HG02870 (cell line): Measurements from ENCODE around the gene FAM168A.

Experiments
- ATAC-seq: cut with Tn5 transposase; IDR thresholded peaks from one replicate; pipeline ENCODE4 v1.9.1; 2021; ENCODE audit warnings: mild to moderate bottlenecking, moderate library complexity; ENCODE audit not compliant: unreplicated experiment

Gene FAM168A

GRCh38 chr11:73597956-73598718, at the start of gene FAM168A:
TSS of gene FAM168A (minus strand) at chr11:73598112. CDS start at chr11:73468474, 129,638 bp downstream.
- peak; percentile 87 for ATAC-seq

DNA sequence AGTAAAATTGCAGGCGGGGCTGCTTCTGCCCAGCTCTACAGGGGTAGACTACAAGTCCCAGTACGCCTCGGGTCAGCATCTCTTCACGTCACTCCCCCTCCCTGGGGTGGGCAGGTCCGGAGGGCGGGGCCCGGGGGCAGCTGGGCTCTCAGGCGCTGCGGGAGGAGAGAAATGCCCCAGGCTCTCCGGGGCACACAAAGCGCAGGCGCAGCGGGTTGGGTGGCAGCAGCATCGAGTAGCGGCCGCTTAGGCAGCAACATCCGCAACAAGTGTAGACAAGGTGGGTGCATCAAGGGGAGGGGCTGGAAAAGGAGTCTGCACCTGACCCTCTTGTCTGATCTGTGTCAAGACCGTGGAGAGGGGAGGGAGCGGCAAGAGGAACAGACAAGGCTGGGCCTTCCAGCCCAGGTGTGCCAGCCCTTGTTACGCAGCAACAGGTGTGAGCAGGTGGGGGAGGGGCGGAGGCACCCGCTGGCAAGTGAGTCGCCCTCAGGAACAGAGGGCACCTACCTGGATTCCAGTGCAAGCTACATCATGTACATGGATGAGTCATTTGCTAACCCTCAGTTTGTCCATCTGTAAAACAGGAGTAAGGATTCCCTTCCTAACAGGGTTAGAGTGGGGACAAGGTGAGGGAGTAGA, 49.7 kb upstream of the FAM168A start:
- peak; percentile 78 for ATAC-seq

GRCh38 chr11:73645972-73646631, 48.2 kb upstream of the FAM168A start, which contains the start of gene PLEKHB1:
TSS of gene PLEKHB1 (plus strand) at chr11:73646581. CDS start at chr11:73646609, 28 bp downstream.
- no peak for ATAC-seq

DNA sequence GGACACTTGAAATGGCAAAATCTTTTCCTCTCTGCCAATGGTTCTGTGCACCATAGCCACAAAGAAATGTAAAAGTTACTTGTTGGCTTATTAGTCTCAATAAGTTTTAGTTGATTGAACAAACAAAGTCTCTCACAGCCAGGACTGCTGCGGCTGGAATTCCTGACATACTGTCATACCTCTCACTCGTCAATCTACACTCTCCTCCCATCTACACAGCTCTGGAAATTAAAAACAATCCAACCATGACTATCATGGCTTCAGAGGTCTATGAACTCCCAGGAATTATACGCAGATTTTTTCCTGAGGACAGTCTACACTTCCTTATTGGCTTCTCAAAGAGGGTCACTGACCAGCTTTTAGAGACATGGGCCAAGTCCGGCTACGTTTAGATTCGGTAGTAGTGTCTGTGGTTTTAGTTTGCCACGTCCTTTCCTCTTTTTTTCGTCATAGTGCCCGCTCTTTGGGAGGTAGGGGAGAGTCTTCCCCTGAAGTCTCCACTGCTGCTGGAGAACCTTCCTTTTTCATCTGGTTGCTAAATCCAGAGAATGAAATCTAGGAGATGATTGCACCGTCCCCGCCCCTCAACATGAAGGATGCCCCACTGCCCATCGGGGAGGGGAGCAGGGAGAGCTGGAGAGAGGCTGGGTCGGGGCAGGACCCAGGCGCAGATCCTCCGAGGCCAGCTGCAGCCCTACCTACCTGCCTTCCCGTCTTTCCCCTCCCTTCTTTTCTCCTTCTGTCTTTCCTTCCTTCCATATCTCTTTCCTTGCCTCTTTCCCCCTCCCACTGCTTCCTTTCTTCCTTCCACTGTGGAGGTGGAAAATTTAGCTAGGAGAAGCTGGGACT, 47.4 kb upstream of the FAM168A start:
- ATAC-seq: no peak

GRCh38 chr11:73641668-73642067, 43.8 kb upstream of the FAM168A start:
- ATAC-seq: no peak

DNA sequence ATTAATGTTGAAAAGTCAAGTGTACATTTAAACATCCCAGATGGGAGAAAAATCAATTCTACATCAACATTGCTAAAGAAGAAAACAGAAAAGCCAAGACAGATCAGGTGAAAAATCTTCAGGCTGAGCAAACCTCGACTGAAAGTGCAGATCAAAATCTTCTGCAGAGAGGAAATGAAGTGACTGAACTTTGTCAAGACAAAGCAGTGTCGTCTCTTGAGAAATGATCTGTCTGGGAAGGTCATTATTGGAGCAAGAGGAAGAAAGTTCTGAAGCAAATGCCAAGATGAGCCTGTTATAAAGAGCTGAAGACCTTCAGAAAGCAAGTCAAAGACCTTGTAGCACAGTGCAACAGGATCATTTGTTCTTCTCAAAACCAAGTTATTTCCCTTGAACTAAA, 42.7 kb upstream of the FAM168A start:
- ATAC-seq: no peak

GRCh38 chr11:73637012-73637411, 39.1 kb upstream of the FAM168A start:
- ATAC-seq: no peak

- ATAC-seq: no peak
Measured at GRCh38 chr11:73636249-73636648, 38.3 kb upstream of the FAM168A start.

DNA sequence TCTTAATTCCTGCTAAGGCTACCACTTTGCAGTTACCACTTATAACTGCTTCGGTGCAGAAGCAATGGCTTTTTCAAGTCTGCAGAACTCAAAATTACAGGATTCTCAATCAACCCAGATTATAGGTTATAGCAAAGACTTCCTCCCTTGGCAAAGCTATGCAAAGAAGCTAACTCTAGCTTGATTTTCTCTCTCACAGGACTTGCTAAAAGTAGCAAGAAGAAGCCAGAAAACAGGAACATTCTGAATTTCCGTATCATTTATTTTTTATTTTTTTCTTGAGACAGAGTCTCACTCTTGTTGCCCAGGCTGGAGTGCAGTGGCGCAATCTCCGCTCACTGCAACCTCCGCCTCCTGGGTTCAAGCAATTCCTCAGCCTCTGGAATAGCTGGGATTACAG, 37.8 kb upstream of the FAM168A start:
- no peak for ATAC-seq

- no peak for ATAC-seq
Measured at GRCh38 chr11:73633999-73634398, 36.1 kb upstream of the FAM168A start.

DNA sequence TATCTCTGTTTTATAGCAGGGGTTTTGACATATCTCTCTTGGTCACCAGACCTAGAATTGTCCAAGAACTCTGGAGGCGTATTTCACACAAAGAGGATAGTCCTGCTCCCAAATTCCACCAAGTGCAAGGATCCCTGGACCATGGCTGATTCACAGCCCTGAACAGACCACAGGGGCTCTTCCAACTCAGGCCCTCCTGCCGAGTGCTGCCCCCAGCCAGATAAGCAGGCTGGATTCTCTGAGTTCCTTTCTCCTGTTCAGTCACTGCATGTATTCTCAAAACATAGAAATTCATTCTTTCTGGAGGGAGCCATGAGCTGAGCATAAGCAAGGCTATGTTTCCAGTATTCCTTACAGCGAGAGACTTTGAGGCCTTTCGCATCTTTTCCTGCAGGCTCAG, 35.1 kb upstream of the FAM168A start:
- ATAC-seq: no peak

- ATAC-seq: no peak
Measured at GRCh38 chr11:73629907-73630306, 32.0 kb upstream of the FAM168A start.

DNA sequence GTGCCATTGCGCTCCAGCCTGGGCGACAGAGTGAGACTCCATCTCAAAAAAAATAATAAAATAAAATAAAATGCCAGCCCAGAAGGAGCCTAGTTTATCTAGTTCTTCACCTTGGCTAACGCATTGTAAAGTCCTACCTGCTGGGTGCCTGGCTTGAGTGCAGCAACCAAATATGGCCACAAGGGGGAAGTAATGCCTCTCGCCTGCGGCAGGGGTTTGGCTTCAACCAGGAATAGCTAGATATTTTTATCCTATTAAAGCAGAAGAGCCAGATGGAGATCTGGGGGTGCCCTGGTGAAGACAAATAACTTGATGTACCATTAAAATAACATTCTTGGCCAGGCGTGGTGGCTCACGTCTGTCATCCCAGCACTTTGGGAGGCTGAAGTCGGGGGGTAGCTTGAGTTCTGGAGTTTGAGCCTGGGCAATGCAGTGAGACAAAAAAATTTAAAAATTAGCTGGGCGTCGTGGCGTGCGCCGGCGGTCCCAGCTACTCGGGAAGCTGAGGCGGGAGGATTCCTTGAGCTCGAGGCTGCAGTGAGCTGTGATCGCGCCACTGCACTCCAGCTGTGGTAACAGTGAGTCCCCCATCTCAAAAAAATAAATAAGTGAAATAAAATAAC, 27.9 kb upstream of the FAM168A start:
- ATAC-seq: no peak

- no peak for ATAC-seq
Measured at GRCh38 chr11:73623686-73624085, 25.8 kb upstream of the FAM168A start.

DNA sequence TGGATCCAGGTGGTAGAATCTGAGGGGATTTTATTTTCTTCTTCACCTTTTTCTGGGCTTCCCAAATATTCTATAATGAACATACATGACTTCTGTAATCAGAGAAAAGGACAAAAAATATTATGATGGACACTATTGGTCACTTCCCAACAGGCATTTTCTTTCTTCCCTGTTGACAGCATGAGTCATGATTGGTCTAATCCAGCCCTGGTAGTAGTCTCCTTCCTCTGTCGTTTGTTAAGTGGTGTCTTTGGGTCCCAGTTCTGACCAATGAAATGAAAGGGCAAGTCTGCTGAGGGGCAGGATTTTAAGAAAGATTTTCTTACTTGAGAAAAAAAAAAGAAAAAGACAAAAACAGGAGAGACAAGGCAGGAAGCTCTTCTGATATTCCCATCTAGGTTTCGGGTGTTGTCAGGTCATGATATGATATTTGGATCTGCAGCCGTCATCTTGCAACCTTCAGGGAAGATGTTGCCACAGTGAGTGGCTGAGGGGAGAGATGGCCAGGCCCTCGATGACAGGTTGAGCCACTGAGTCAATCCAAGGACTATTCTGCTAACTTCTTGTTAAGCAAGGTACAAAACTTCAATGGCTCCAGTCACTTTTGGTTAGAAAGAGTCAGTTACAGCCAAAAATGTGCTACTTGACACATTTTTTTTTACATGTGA, 25.1 kb upstream of the FAM168A start:
- no peak for ATAC-seq

DNA sequence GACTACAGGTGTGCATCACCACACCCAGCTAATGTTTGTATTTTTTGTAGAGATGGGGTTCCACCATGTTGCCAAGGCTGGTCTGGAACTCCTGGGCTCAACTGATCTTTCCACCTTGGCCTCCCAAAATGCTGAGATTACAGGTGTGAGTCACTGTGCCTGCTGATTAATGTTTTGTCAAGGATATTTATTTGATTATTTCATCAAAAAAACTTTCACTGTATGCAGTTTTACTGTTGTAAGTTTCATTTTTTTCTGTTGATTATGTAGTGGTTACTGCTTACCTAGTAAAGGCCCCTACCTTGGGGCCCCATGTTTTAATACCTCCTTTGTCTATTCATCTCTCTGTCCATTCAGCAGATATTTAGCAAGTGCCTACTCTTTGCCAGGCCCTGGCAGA, 16.7 kb upstream of the FAM168A start:
- no peak for ATAC-seq

- no peak for ATAC-seq
Measured at GRCh38 chr11:73612601-73613140, 14.8 kb upstream of the FAM168A start.

DNA sequence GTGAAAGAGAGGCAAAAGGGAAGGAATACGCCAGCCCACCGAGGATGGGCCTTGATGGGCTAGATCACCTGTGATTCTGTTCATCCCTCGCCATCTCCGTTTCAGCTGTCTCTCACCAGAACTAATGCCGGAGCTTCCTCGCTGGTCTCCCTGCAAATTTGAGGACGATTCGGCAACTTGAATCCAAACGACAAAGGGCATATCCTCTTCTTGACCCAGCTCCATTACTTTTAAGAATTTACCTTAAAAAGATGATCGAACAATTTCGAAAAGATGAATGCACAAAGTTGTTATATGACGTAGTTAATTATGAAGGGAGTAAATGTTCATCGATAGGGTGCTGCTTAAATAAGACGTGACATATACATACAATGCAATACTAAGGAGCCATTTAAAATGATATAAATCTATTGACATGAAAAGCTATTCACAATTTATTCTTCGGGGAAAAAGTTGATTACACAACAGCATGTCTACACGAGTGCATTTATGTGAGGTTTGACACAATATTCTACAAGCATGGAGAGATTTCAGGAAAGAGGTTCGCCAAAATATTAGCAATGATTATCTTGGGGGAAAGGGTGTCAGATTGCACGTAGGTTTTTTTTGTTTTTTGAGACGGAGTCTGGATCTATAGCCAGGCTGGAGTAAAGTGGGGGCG, 937 bp upstream of the FAM168A start:
- no peak for ATAC-seq

GRCh38 chr11:73597336-73597955, 466 bp downstream of the FAM168A start:
- peak; percentile 17 for ATAC-seq
